Measurements from ENCODE around the gene MYLK. TPM values are rescaled to one million over a fixed set of nuclear protein-coding genes. Genes with fewer than 3 reads are reported as not detected.
A peak's percentile ranks its signal among the peaks of the same experiment; 100 is the strongest.
"Not testable (repeated sequence)": the region's sequence is repeated elsewhere in the genome, so short reads cannot be mapped to it uniquely, and the experiment has no call there.

The MYLK gene
- total RNA-seq, 1 donor from 2014 or later, result 57.8 TPM

- DNase-seq (ENCODE audit: extremely low read depth, low read depth, low spot score), result no peak
These were observed 273.8 kb downstream of the MYLK start for GRCh38 chr3:123610331-123610730.

GRCh38 chr3:123609063-123609462 lies 275.1 kb downstream of the MYLK start:
- no peak for DNase-seq (ENCODE audit: extremely low read depth, low read depth, low spot score)

GRCh38 chr3:123608263-123608937 lies 275.7 kb downstream of the MYLK start:
- DNase-seq (ENCODE audit: extremely low read depth, low read depth, low spot score), result no peak

- DNase-seq (ENCODE audit: extremely low read depth, low read depth, low spot score), result no peak
These were observed 277.6 kb downstream of the MYLK start for GRCh38 chr3:123606527-123606926.

GRCh38 chr3:123605789-123606234 lies 278.3 kb downstream of the MYLK start:
- no peak for DNase-seq (ENCODE audit: extremely low read depth, low read depth, low spot score)

- DNase-seq (ENCODE audit: extremely low read depth, low read depth, low spot score), result not testable (repeated sequence)
These were observed 281.0 kb downstream of the MYLK start for GRCh38 chr3:123603153-123603552.

GRCh38 chr3:123602325-123602724 lies 281.8 kb downstream of the MYLK start:
- DNase-seq (ENCODE audit: extremely low read depth, low read depth, low spot score), result no peak

GRCh38 chr3:123600863-123601262 lies 283.3 kb downstream of the MYLK start:
- DNase-seq (ENCODE audit: extremely low read depth, low read depth, low spot score), result not testable (repeated sequence)

GRCh38 chr3:123597561-123597960 lies 286.6 kb downstream of the MYLK start:
- no peak for DNase-seq (ENCODE audit: extremely low read depth, low read depth, low spot score)

GRCh38 chr3:123595396-123596180 lies 288.5 kb downstream of the MYLK start:
- no peak for DNase-seq (ENCODE audit: extremely low read depth, low read depth, low spot score)

- DNase-seq (ENCODE audit: extremely low read depth, low read depth, low spot score), result no peak
These were observed 290.8 kb downstream of the MYLK start for GRCh38 chr3:123593381-123593780.

GRCh38 chr3:123590685-123591450 lies 293.3 kb downstream of the MYLK start:
- DNase-seq (ENCODE audit: extremely low read depth, low read depth, low spot score), result no peak

- DNase-seq (ENCODE audit: extremely low read depth, low read depth, low spot score), result no peak
These were observed 296.7 kb downstream of the MYLK start for GRCh38 chr3:123587401-123587800.

- DNase-seq (ENCODE audit: extremely low read depth, low read depth, low spot score), result no peak
These were observed 297.2 kb downstream of the MYLK start for GRCh38 chr3:123586968-123587367.

GRCh38 chr3:123586131-123586530 lies 298.0 kb downstream of the MYLK start:
- DNase-seq (ENCODE audit: extremely low read depth, low read depth, low spot score), result no peak

- DNase-seq (ENCODE audit: extremely low read depth, low read depth, low spot score), result peak; percentile 90
These were observed 298.9 kb downstream of the MYLK start, which contains the start of gene HACD2 for GRCh38 chr3:123584988-123585937. Gene HACD2 (minus strand): TSS chr3:123585053. CDS start chr3:123585027, 26 bp downstream.

- DNase-seq (ENCODE audit: extremely low read depth, low read depth, low spot score), result no peak
These were observed 299.7 kb downstream of the MYLK start for GRCh38 chr3:123584284-123584987.

GRCh38 chr3:123583561-123583960 lies 300.6 kb downstream of the MYLK start:
- no peak for DNase-seq (ENCODE audit: extremely low read depth, low read depth, low spot score)

GRCh38 chr3:123582315-123582714 lies 301.8 kb downstream of the MYLK start:
- DNase-seq (ENCODE audit: extremely low read depth, low read depth, low spot score), result no peak
